Activated gamma-delta T cell (primary cell): ENCODE data around the gene APOD.

Source experiments
- DNase-seq: peaks from one replicate; lab custom pipeline; 2025; lab: John Stamatoyannopoulos, UW

APOD gene

GRCh38 chr3:195524171-195524896, 59.4 kb downstream of the APOD start:
- no peak for DNase-seq

GRCh38 chr3:195522254-195523023, 61.3 kb downstream of the APOD start:
- no peak for DNase-seq
